HepG2 (cell line): ENCODE data around the gene C1RL. TPM values are rescaled to one million over a fixed set of nuclear protein-coding genes. Genes with fewer than 3 reads are reported as not detected.

Experiments used
- ATAC-seq: fragments of 200-7000 bp; cut with Tn5 transposase; 3 replicates; pipeline ENCODE4 v1.9.1; 2020; ENCODE audit warnings: mild to moderate bottlenecking, moderate library complexity
- BruUV-seq: library from RNA; stranded (reverse); fragments of 400-500 nt; replicated peaks from 2 replicates; lab custom pipeline; 2021; lab: Mats Ljungman, UMichigan
- CTCF ChIA-PET: fragments of 300-600 bp; formaldehyde crosslinking; extraction: SDS; loops from one replicate; lab custom pipeline; 2021; ENCODE audit warnings: low total read pairs, inconsistent platforms, low intra/inter-chr PET ratio; lab: Yijun Ruan, JAX
- POLR2A ChIA-PET: fragments of 350-600 bp; sonication (Branson Sonifier 250); formaldehyde crosslinking; loops from one replicate; lab custom pipeline; 2020; ENCODE audit warnings: antibody characterized with exemption, inconsistent platforms; lab: Yijun Ruan, JAX
- DNase-seq: peaks from one replicate; pipeline ENCODE4 v3.0.0-alpha.2; 2015; ENCODE audit warnings: low spot score
- FAIRE-seq: peaks from 3 replicates; lab custom pipeline; 2011; peaks lifted over from hg19 to GRCh38; lab: Jason Lieb, UNC
- H2AFZ ChIP-seq: one replicate; pipeline ENCODE4 v1.6.1; 2011; ENCODE audit warnings: low read length, inconsistent platforms
- H3K27ac ChIP-seq: fragments of 300-600 bp; 3 replicates; pipeline ENCODE4 v1.8.0; 2011; ENCODE audit warnings: mixed run types, mild to moderate bottlenecking, mixed read lengths, low read length, inconsistent platforms; ENCODE audit not compliant: insufficient read depth; ENCODE audit errors: extremely low read length
- H3K27me3 ChIP-seq, 2 experiments: fragments of 200-600 bp in 1 of 2; 2 replicates in 1 of 2; 3 replicates in 1 of 2; pipeline versions ENCODE4 v1.6.0 to v1.8.0; 2011; ENCODE audit warnings: low read length in 2 of 2, mild to moderate bottlenecking in 2 of 2, moderate library complexity in 2 of 2, inconsistent platforms in 1 of 2; ENCODE audit not compliant: insufficient read depth in 2 of 2, control insufficient read depth in 1 of 2
- H3K36me3 ChIP-seq, 2 experiments: fragments of 200-600 bp in 1 of 2; replicated peaks in 1 of 2; 2 replicates in 1 of 2; 3 replicates in 1 of 2; pipeline versions ENCODE4 v1.5.1 to v1.8.0; 2011; ENCODE audit warnings: low read length in 2 of 2, inconsistent platforms in 1 of 2; ENCODE audit not compliant: insufficient read depth in 2 of 2, control insufficient read depth in 1 of 2
- H3K4me1 ChIP-seq: 2 replicates; pipeline ENCODE4 v1.5.1; 2012; ENCODE audit warnings: low read length, inconsistent platforms; ENCODE audit not compliant: insufficient read depth
- H3K4me2 ChIP-seq: 2 replicates; pipeline ENCODE4 v1.6.0; 2011; ENCODE audit warnings: low read depth, low read length, inconsistent platforms
- H3K4me3 ChIP-seq, 3 experiments: fragments of 200-600 bp in 1 of 3; sonication (generic), shearing (Covaris generic) in 1 of 3; replicated peaks in 1 of 3; 2 replicates each; pipeline ENCODE4 v1.5.1; 2011 to 2016; ENCODE audit warnings: low read length in 3 of 3, inconsistent platforms in 2 of 3, low read depth in 2 of 3, mild to moderate bottlenecking in 2 of 3, control low read depth in 1 of 3, mixed read lengths in 1 of 3; ENCODE audit not compliant: insufficient read depth in 1 of 3
- H3K79me2 ChIP-seq: one replicate; pipeline ENCODE4 v1.6.1; 2011; ENCODE audit warnings: low read length, inconsistent platforms; ENCODE audit not compliant: insufficient read depth
- H3K9ac ChIP-seq: 2 replicates; pipeline ENCODE4 v1.6.0; 2011; ENCODE audit warnings: mild to moderate bottlenecking, low read depth, low read length, inconsistent platforms; ENCODE audit not compliant: insufficient read depth
- H3K9me3 ChIP-seq: 2 replicates; pipeline ENCODE4 v1.5.1; 2012; ENCODE audit warnings: mild to moderate bottlenecking, low read length
- H4K20me1 ChIP-seq: 2 replicates; pipeline ENCODE4 v1.6.0; 2011; ENCODE audit warnings: inconsistent platforms, mild to moderate bottlenecking, low read length, moderate library complexity; ENCODE audit not compliant: insufficient read depth
- AGO1 ChIP-seq: fragments of 200-400 bp; formaldehyde crosslinking; IDR thresholded peaks from 2 replicates; pipeline ENCODE4 v1.6.1; 2017; ENCODE audit warnings: mild to moderate bottlenecking, low read depth, low read length, moderate library complexity; ENCODE audit not compliant: poor library complexity, severe bottlenecking
- BORCS8-MEF2B ChIP-seq: sonication (generic); formaldehyde crosslinking; IDR thresholded peaks from 2 replicates; pipeline ENCODE4 v1.8.0; 2022; ENCODE audit warnings: mild to moderate bottlenecking, missing genetic modification reagents
- GATAD1 ChIP-seq: IDR thresholded peaks from 2 replicates; pipeline ENCODE4 v1.6.1; 2016; ENCODE audit warnings: missing genetic modification reagents, missing compliant biosample characterization
- JUND ChIP-seq: sonication (generic); formaldehyde crosslinking; IDR thresholded peaks from 2 replicates; pipeline ENCODE4 v1.8.0; 2022; ENCODE audit warnings: mild to moderate bottlenecking, missing genetic modification reagents
- POLR2A ChIP-seq, 2 experiments: IDR thresholded peaks; 2 replicates each; pipeline ENCODE4 v1.6.1; 2011; ENCODE audit warnings: low read depth in 2 of 2, low read length in 2 of 2, mild to moderate bottlenecking in 1 of 2, moderate library complexity in 1 of 2; ENCODE audit not compliant: insufficient read depth in 1 of 2
- SKI ChIP-seq: fragments of 450-650 bp; IDR thresholded peaks from one replicate; pipeline ENCODE4 v1.6.1; 2018; ENCODE audit warnings: mild to moderate bottlenecking; ENCODE audit not compliant: partially characterized antibody
- SMAD9 ChIP-seq: sonication (generic); formaldehyde crosslinking; IDR thresholded peaks from 2 replicates; pipeline ENCODE4 v1.5.1; 2020; ENCODE audit warnings: mild to moderate bottlenecking, missing genetic modification reagents
- ZBTB21 ChIP-seq: sonication (generic); formaldehyde crosslinking; IDR thresholded peaks from 2 replicates; pipeline ENCODE4 v1.4.0; 2020; ENCODE audit warnings: missing genetic modification reagents
- ZNF253 ChIP-seq: sonication (generic); formaldehyde crosslinking; IDR thresholded peaks from 2 replicates; pipeline ENCODE4 v1.8.0; 2022; ENCODE audit warnings: mild to moderate bottlenecking, missing genetic modification reagents, borderline replicate concordance
- ZNF550 ChIP-seq: sonication (generic); formaldehyde crosslinking; IDR thresholded peaks from 2 replicates; pipeline ENCODE4 v1.4.0; 2020; ENCODE audit warnings: mild to moderate bottlenecking, missing genetic modification reagents, borderline replicate concordance
- ZNF558 ChIP-seq: sonication (generic); formaldehyde crosslinking; IDR thresholded peaks from 2 replicates; pipeline ENCODE4 v1.9.0; 2022; ENCODE audit warnings: mild to moderate bottlenecking, missing genetic modification reagents, borderline replicate concordance
- ZSCAN29 ChIP-seq: sonication (generic); formaldehyde crosslinking; conservative IDR thresholded peaks from 2 replicates; pipeline ENCODE4 v1.4.0; 2020; ENCODE audit warnings: mild to moderate bottlenecking, missing genetic modification reagents
- WGBS: methylation state at CpG from one replicate; pipeline ENCODE4 v1.1.6; 2017; ENCODE audit warnings: low lambda C conversion rate; 5-methylcytosine and 5-hydroxymethylcytosine counted together
- in situ Hi-C: cut with HindIII; loops from 2 replicates; pipeline ENCODE4 v1.10.0; 2017; ENCODE audit warnings: low pct_unique_long_range_greater_than_20kb; ENCODE audit not compliant: extremely low pct_ligation_motif_present
- intact Hi-C: fragments of 100-400 bp; cut with micrococcal nuclease; formaldehyde crosslinking; loops from one replicate; pipeline ENCODE4 v1.10.0; 2022; ENCODE audit not compliant: unreplicated experiment
- polyA plus RNA-seq, 8 experiments: library from polyadenylated mRNA; depleted of rRNA in 3 of 8; stranded (reverse) in 7 of 8; unstranded in 1 of 8; fragments of >200 nt; fragmentation: Illumina TruSeq in 4 of 8; extraction: Trizol in 4 of 8; gene quantifications; 2 replicates each; pipeline versions ENCODE4 v1.2.1 to v1.2.3, GENCODE V29; 2011 to 2016; ENCODE audit warnings: low read depth in 4 of 8, missing spikeins in 1 of 8, mixed read lengths in 1 of 8; ENCODE audit not compliant: insufficient read depth in 1 of 8
- total RNA-seq, 5 experiments: library from RNA; depleted of rRNA; stranded (reverse); fragments of >200 nt; fragmentation: Illumina TruSeq; extraction: Trizol; gene quantifications; 2 replicates each; pipeline ENCODE4 v1.2.3, GENCODE V29; 2016; ENCODE audit warnings: low read depth in 1 of 5
- TF ChIP-seq, protein P1 (sequence below), 2 experiments: sonication (generic) in 1 of 2; formaldehyde crosslinking in 1 of 2; IDR thresholded peaks; 2 replicates each; pipeline versions ENCODE4 v1.4.0 to v1.6.1; 2016 to 2020; ENCODE audit warnings: borderline replicate concordance in 1 of 2, low read depth in 1 of 2, mild to moderate bottlenecking in 1 of 2, missing genetic modification reagents in 1 of 2
- TF ChIP-seq, protein P2 (sequence below): sonication (generic); formaldehyde crosslinking; conservative IDR thresholded peaks from 2 replicates; pipeline ENCODE4 v1.8.0; 2022; ENCODE audit warnings: low read depth, missing genetic modification reagents

Gene C1RL
- total and polyA plus RNA-seq, 2 of the 13 experiments (the other 11 are each of a cell fraction or from before 2014, with no cell fraction given): 28.9 to 53.1 TPM

DNA sequence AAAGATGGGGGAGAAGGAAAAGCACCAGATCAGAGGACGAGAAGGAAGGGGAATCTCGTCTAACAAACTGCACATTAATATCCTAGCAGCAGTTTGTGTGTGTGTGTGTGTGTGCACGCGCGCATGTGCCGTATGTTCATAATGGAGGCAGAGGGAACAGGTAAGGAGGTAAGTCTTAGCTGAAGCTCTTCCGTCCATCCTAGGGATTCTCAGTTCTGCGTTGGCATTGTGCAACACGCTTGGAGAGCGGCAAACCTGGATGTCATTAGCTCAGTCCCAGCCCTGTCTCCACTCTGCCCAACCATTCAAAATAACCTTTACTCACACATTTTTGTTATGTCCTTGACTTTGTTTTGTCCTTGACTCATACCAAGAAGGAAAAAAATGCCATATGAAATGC lies 15.1 kb downstream of the C1RL start (continued):
- TF ChIP-seq ZNF550 (CRISPR knock-in tag): no peak
- TF ChIP-seq AGO1: peak; percentile 17
- no peak for TF ChIP-seq ZNF253 (CRISPR knock-in tag)
- no peak for TF ChIP-seq ZSCAN29
- TF ChIP-seq ZNF558: no peak

DNA sequence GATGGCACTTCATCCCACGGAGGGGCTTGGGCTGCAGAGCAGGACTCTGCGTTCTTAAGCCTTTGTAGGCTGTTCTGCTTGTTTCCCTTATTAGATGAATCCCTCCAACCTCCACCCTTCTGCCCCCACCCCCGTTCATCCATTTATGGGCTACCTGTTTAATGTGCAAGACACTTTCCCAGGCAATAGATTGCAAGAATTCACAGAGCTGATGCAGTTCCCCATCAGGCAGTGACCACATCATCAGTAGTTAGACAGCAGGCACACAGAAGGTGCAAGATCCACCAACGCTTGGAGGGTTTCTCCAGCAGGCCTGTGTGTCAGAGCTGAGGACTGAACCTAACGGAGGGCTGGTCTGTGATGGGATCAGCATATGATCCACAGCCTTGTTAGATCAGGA lies 15.5 kb downstream of the C1RL start:
- intact Hi-C loops: loop anchor here (2.0 kb wide), 1 partner anchor 15 kb away; the partner anchor contains the start of gene C1RL
- H2AFZ ChIP-seq: no peak overlapping the region
- H3K27me3 ChIP-seq: peaks cover 0 to 2% of the 10 kb centered on the region in 2 experiments; a peak in 1 of 5 replicates
- no peak for TF ChIP-seq SMAD9 (CRISPR knock-in tag)
- TF ChIP-seq JUND (CRISPR knock-in tag): no peak
- 0 out of 2 replicates have a peak, but pooled peaks have one; percentile 16 for TF ChIP-seq BORCS8-MEF2B (CRISPR knock-in tag)
- no peak for TF ChIP-seq GATAD1 (CRISPR knock-in tag)
- no peak for TF ChIP-seq ZBTB21 (CRISPR knock-in tag)
- TF ChIP-seq POLR2A (IDR thresholded peaks at IDR 0.05; ENCODE audit: insufficient read depth in 1 of 2, low read depth in 2 of 2, low read length in 2 of 2): peak in 1 of 2 experiments; percentile 15; a peak in 1 of 4 replicates
- TF ChIP-seq, protein P1, sequence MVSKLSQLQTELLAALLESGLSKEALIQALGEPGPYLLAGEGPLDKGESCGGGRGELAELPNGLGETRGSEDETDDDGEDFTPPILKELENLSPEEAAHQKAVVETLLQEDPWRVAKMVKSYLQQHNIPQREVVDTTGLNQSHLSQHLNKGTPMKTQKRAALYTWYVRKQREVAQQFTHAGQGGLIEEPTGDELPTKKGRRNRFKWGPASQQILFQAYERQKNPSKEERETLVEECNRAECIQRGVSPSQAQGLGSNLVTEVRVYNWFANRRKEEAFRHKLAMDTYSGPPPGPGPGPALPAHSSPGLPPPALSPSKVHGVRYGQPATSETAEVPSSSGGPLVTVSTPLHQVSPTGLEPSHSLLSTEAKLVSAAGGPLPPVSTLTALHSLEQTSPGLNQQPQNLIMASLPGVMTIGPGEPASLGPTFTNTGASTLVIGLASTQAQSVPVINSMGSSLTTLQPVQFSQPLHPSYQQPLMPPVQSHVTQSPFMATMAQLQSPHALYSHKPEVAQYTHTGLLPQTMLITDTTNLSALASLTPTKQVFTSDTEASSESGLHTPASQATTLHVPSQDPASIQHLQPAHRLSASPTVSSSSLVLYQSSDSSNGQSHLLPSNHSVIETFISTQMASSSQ (IDR thresholded peaks at IDR 0.05; ENCODE audit: low read depth): no peak
- TF ChIP-seq, protein P1 (CRISPR knock-in tag; IDR thresholded peaks at IDR 0.05; ENCODE audit: borderline replicate concordance): no peak
- no peak for TF ChIP-seq SKI
- TF ChIP-seq, protein P2, sequence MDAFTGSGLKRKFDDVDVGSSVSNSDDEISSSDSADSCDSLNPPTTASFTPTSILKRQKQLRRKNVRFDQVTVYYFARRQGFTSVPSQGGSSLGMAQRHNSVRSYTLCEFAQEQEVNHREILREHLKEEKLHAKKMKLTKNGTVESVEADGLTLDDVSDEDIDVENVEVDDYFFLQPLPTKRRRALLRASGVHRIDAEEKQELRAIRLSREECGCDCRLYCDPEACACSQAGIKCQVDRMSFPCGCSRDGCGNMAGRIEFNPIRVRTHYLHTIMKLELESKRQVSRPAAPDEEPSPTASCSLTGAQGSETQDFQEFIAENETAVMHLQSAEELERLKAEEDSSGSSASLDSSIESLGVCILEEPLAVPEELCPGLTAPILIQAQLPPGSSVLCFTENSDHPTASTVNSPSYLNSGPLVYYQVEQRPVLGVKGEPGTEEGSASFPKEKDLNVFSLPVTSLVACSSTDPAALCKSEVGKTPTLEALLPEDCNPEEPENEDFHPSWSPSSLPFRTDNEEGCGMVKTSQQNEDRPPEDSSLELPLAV (CRISPR knock-in tag): no peak
- CTCF ChIA-PET: interaction anchor here (5.0 kb wide), 1 partner anchor 33 kb away, joined by 45 read pairs; the partner anchor contains the start of gene C1S
- no peak overlapping the region for H3K27ac ChIP-seq
- in situ Hi-C loops: loop anchor here (5.0 kb wide), 1 partner anchor 36 kb away; no protein-coding TSS in a partner anchor
- no TSS peak for BruUV-seq
- POLR2A ChIA-PET: interaction anchor here (0.9 to 3.6 kb wide), 3 partner anchors 15 to 149 kb away, joined by 3 to 34 read pairs (median 9); partner anchors contain the start of genes C12orf57, C1RL and RNU7-1
- no peaks in the 10 kb centered on the region for H3K79me2 ChIP-seq
- no peaks in the 10 kb centered on the region for H3K36me3 ChIP-seq
- H3K9ac ChIP-seq: no peak overlapping the region
- WGBS: 52% methylated on average over 5 of the region's 5 CpGs
- ATAC-seq (no peak), FAIRE-seq (no peak), DNase-seq (no peak)
- no peak overlapping the region for H3K4me3 ChIP-seq
- H3K4me1 ChIP-seq: peaks cover 27% of the 10 kb centered on the region
- H3K4me2 ChIP-seq: no peak overlapping the region
- no peaks in the 10 kb centered on the region; the same call in 1 of the 2 replicates for H4K20me1 ChIP-seq
- H3K9me3 ChIP-seq: no peaks in the 10 kb centered on the region
